NCI-H460 (cell line): ENCODE data around the gene FPGS. TPM values are rescaled to one million over a fixed set of nuclear protein-coding genes. Genes with fewer than 3 reads are reported as not detected.

Experiments used
- DNase-seq: peaks from one replicate; pipeline ENCODE4 v3.0.0-alpha.2; 2016; ENCODE audit warnings: low read depth; ENCODE audit errors: extremely low read depth
- total RNA-seq: library from RNA; depleted of rRNA; stranded (reverse); fragments of >200 nt; shearing (Covaris generic); gene quantifications from 2 replicates; pipeline ENCODE4 v1.2.3, GENCODE V29; 2014

The FPGS gene
- total RNA-seq, 1 experiment from 2014 or later = 23.9 TPM

- DNase-seq = peak; percentile 85
Observed at GRCh38 chr9:127785933-127786772, 16.5 kb upstream of the FPGS start, which contains the start of gene CDK9. TSS of gene CDK9 (plus strand) at chr9:127786034. CDS start at chr9:127786149, 115 bp downstream.

- no peak for DNase-seq
Observed at GRCh38 chr9:127786773-127787104, 15.9 kb upstream of the FPGS start.

- DNase-seq = no peak
Observed at GRCh38 chr9:127788337-127789011, 14.2 kb upstream of the FPGS start.

GRCh38 chr9:127789179-127789578, 13.5 kb upstream of the FPGS start:
- DNase-seq = no peak

- no peak for DNase-seq
Observed at GRCh38 chr9:127790094-127790855, 12.4 kb upstream of the FPGS start.

- DNase-seq = no peak
Observed at GRCh38 chr9:127791085-127791484, 11.6 kb upstream of the FPGS start.

- DNase-seq = no peak
Observed at GRCh38 chr9:127792417-127793031, 10.2 kb upstream of the FPGS start.

- no peak for DNase-seq
Observed at GRCh38 chr9:127793093-127793708, 9.5 kb upstream of the FPGS start.

GRCh38 chr9:127794001-127794791, 8.5 kb upstream of the FPGS start:
- DNase-seq = no peak

- DNase-seq = no peak
Observed at GRCh38 chr9:127796225-127796813, 6.4 kb upstream of the FPGS start.

- DNase-seq = no peak
Observed at GRCh38 chr9:127796852-127797370, 5.8 kb upstream of the FPGS start.

GRCh38 chr9:127801955-127802575, 617 bp upstream of the FPGS start:
- DNase-seq = no peak

GRCh38 chr9:127803507-127804352, 1.0 kb downstream of the FPGS start:
- DNase-seq = no peak

GRCh38 chr9:127805620-127806019, 2.9 kb downstream of the FPGS start:
- DNase-seq = no peak

GRCh38 chr9:127806871-127807270, 4.2 kb downstream of the FPGS start:
- no peak for DNase-seq

GRCh38 chr9:127808347-127809001, 5.8 kb downstream of the FPGS start:
- no peak for DNase-seq

- no peak for DNase-seq
Observed at GRCh38 chr9:127809002-127809539, 6.4 kb downstream of the FPGS start.
